Neural progenitor cell (in vitro differentiated cells): ENCODE measurements around the gene KPNA4.

ENCODE experiments used
- CTCF ChIP-seq: fragments of 200-600 bp; sonication (generic); IDR thresholded peaks from 2 replicates; pipeline ENCODE4 v1.5.1; 2017; ENCODE audit warnings: antibody characterized with exemption, mild to moderate bottlenecking
- EZH2phosphoT487 ChIP-seq: fragments of 200-600 bp; sonication (generic); IDR thresholded peaks from 2 replicates; pipeline ENCODE4 v1.6.1; 2017; ENCODE audit warnings: antibody characterized with exemption

GRCh38 chr3:160455846-160456245, 109.5 kb downstream of the KPNA4 start:
- TF ChIP-seq CTCF: no peak
- no peak for TF ChIP-seq EZH2phosphoT487
